IPS-18c (cell line): ENCODE data around the gene WFIKKN1.
A peak's percentile ranks its signal among the peaks of the same experiment; 100 is the strongest.

Experiments used
- H3K4me3 ChIP-seq: 2 replicates; pipeline ENCODE4 v1.7.0; 2013; ENCODE audit warnings: low read depth, mild to moderate bottlenecking, low read length, moderate library complexity; ENCODE audit not compliant: insufficient read depth
- H3K9me3 ChIP-seq: one replicate; pipeline ENCODE4 v1.6.1; 2013; ENCODE audit warnings: mild to moderate bottlenecking, low read length, moderate library complexity; ENCODE audit not compliant: control insufficient read depth, insufficient read depth

WFIKKN1 gene

DNA sequence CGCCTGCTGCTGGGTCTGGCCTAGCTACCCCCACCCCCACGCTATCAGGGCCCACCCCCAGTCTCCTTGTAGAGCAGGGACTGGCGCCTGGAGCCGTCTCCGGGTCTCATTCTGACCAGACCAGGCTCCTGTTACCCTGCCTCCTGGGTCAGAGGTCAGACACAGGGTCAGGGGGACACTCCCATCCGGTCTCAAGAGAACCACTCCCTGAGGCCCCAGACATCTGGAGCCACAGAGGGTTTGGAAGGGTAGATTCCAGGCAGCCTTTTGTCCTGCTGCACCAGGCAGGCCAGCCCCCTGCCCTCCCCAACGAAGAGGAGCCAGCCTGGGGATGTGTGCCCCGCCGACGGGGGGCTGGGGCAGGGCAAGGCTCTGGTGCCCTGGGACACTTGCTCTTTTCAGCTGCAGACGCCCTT lies 944 bp upstream of the WFIKKN1 start:
- no peaks in the 10 kb centered on the region for H3K9me3 ChIP-seq
- no peak overlapping the region for H3K4me3 ChIP-seq

DNA sequence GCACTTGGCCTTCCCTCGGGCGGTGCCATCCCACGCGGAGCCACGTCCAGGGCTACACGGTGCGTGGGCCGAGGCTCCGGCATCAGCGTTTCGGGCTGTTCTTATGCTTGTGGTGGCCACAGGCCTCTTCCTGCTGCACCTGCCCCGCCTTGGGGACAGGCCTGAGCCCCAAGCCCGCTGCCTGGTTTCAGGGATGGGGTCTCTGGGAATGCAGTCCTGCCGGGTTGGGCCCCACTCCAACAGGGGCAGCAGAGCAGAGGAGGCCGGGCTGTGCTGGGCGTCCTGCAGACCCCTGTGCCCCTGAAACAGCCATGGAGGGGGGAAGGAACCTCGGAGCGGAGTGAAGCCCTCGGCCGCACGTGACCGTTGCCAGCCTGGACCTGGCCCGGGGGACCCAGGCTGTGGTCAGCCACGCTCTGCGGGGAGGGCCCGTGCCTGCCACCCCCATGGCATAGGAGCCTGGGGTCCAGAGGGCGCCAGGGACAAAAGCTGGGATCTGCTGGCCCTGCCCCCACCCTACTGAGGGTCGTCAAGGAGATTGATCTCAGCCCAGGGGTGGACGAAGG lies 453 bp upstream of the WFIKKN1 start:
- Histone ChIP-seq H3K4me3 (no peak overlapping the region; the same call in 1 of the 2 replicates), H3K9me3 (no peaks in the 10 kb centered on the region)

DNA sequence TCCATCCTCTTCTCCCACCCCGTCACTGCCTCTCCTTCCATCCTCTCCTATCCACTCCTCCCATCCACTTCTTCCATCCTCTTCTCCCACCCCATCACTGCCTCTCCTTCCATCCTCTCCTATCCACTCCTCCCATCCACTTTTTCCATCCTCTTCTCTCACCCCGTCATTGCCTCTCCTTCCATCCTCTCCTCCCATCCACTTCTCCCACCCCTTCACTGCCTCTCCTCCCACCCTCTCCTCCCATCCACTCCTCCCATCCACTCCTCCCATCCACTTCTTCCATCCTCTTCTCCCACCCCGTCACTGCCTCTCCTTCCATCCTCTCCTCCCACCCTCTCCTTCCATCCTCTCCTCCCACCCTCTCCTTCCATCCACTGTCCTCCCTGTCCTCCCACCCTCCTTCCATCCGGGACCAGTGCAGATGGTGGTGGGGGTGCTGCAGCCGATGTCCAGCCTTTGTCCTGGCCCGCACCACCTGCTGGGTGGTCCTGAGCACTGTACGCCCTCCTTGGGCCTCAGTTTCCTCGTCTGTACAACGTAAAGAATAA lies 1.1 kb downstream of the WFIKKN1 start:
- H3K4me3 ChIP-seq, result no peak overlapping the region

DNA sequence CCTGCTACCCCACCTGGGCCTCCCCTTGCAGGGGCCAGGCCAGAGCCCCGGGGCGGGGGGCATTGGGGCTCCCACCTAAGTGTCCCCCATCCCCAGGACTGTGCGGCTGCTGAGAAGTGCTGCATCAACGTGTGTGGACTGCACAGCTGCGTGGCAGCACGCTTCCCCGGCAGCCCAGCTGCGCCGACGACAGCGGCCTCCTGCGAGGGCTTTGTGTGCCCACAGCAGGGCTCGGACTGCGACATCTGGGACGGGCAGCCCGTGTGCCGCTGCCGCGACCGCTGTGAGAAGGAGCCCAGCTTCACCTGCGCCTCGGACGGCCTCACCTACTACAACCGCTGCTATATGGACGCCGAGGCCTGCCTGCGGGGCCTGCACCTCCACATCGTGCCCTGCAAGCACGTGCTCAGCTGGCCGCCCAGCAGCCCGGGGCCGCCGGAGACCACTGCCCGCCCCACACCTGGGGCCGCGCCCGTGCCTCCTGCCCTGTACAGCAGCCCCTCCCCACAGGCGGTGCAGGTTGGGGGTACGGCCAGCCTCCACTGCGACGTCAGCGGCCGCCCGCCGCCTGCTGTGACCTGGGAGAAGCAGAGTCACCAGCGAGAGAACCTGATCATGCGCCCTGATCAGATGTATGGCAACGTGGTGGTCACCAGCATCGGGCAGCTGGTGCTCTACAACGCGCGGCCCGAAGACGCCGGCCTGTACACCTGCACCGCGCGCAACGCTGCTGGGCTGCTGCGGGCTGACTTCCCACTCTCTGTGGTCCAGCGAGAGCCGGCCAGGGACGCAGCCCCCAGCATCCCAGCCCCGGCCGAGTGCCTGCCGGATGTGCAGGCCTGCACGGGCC lies 1.9 kb downstream of the WFIKKN1 start:
- Histone ChIP-seq H3K9me3 (no peaks in the 10 kb centered on the region), H3K4me3 (no peak overlapping the region)

More for the DNA sequence above, 1.1 kb downstream of the WFIKKN1 start:
- H3K9me3 ChIP-seq, result no peaks in the 10 kb centered on the region

DNA sequence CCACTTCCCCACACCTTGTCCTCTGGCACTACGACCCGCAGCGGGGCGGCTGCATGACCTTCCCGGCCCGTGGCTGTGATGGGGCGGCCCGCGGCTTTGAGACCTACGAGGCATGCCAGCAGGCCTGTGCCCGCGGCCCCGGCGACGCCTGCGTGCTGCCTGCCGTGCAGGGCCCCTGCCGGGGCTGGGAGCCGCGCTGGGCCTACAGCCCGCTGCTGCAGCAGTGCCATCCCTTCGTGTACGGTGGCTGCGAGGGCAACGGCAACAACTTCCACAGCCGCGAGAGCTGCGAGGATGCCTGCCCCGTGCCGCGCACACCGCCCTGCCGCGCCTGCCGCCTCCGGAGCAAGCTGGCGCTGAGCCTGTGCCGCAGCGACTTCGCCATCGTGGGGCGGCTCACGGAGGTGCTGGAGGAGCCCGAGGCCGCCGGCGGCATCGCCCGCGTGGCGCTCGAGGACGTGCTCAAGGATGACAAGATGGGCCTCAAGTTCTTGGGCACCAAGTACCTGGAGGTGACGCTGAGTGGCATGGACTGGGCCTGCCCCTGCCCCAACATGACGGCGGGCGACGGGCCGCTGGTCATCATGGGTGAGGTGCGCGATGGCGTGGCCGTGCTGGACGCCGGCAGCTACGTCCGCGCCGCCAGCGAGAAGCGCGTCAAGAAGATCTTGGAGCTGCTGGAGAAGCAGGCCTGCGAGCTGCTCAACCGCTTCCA lies 2.7 kb downstream of the WFIKKN1 start:
- no peaks in the 10 kb centered on the region for H3K9me3 ChIP-seq
- no peak overlapping the region for H3K4me3 ChIP-seq

DNA sequence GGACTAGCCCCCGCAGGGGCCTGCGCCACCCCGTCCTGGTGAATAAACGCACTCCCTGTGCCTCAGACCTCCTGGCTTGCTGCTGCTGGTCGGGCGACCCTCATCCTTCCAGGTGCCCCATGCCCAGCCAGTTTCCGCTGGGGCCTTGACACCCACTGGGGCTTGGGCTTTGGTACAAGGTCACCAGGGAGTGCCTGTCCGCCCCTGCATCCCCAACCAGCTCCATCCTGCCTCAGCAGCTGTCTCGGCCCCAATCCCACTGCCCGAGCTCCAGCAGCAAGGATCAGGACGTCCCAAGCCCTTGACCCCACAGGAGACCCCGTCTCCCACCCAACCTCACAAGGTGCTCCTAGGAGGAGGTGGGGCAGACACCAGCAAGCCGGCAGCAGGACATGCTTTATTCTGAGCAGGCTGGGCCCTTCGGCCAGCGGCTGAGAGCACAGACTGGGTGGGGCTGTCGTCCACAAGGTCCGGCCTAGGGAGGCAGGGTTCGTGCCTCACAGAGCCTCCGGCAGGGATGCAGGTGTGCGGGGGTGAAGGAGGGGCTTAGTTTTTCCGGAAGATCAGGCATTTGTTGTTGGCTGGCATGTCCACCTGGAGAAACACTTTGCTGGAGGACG lies 3.4 kb downstream of the WFIKKN1 start:
- H3K4me3 ChIP-seq, result no peak overlapping the region
- H3K9me3 ChIP-seq, result no peaks in the 10 kb centered on the region

DNA sequence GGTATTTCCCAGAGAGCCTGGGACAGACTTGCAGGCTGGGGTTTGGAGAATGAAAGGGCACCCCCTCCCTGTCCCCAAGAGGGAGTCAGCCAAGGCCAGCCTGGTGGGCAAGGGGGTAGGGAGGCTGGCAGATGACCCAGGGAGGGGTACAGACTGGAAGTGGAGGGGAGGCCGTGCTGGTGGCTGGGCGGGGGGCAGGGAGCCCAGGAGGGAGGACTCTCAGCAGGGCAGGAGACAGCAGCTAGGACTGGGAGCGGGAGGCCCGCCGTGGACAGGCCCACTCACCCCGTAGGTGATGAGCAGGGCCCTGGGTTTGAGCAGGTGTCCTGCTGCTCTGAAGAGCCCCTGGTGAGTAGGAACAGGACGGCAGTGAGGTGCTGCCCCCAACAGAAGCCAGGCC lies 4.2 kb downstream of the WFIKKN1 start:
- no peak overlapping the region for H3K4me3 ChIP-seq

DNA sequence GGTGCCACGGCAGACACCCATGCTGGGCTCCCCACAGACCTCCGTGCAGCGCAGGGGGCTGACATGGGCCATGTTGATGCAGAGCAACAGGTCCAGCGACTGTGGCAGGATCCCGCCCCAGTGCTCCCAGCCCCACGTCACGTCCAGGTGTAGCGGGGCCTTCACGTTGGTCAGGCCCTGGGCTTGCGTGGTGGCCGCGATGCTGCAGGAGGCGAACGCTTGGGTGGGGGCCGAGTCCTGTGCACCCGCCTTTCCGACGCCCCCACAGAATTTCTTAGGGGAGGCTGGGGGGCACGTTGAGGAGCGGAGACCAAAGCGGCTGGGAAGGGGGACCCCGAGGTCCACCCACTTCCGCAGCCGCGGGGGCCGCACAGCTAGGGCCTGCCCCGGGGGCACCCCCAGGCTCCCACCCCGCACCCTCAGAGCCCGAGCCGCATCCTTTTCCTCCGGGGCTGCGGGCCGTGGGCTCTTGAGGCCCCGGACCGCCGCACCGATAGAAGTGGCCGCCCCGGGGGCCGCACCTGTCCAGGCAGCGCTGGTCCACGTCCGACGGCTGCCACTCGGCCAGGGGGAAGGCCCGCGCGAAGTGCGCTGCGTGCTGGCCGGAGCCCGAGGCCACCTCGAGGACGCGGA lies 4.9 kb downstream of the WFIKKN1 start:
- peak overlapping the region; percentile 66 for H3K4me3 ChIP-seq
- no peaks in the 10 kb centered on the region for H3K9me3 ChIP-seq

More for the DNA sequence above, 4.2 kb downstream of the WFIKKN1 start:
- H3K9me3 ChIP-seq, result no peaks in the 10 kb centered on the region

DNA sequence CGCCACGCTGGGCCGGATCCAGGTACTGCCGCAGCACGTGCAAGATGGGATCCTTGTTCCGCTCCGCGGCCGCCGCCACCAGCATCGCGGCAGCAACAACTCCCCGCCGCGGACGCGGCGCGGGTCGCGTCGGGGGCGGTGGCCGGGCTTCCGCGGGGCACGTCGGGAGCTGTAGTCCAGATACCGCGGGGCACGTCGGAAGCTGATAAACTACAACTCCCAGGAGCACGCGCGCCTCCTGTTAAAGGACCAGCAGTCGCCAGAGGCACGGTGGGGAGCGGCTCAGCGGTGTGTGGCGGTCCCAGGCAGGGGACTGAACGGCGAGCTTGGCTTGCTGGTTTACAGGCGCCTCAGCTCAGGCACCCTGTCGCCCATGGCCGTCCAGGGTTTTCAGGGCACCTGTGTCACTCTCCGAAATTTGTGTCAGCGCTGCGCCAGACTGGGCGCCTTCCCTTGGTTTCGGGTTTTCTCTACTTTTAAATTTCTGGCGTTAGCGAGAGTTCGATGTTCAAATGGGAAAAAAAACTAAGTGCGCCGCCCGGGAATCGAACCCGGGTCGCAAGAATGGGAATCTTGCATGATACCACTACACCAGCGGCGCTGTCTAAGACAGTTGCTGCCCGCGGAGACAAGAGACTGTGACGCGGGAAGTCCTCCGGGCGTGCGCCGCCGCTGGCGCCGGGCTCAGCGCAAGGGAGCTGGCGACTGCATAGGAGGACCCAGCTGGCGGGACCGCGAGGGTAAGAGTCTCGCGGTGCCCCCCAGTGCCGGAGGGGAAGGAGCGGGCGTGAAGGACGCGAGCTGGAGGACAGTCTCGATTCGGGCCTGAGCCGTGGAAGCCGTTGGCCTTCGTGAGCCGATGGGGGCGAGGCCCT lies 5.7 kb downstream of the WFIKKN1 start, which contains the start of gene METTL26:
TSS of gene METTL26 (minus strand) at position 100 of the 875 bp plus-strand sequence. CDS start at position 85, 15 bp downstream.
- no peaks in the 10 kb centered on the region for H3K9me3 ChIP-seq
- H3K4me3 ChIP-seq, result peak within 1 kb of the TSS; percentile 66

DNA sequence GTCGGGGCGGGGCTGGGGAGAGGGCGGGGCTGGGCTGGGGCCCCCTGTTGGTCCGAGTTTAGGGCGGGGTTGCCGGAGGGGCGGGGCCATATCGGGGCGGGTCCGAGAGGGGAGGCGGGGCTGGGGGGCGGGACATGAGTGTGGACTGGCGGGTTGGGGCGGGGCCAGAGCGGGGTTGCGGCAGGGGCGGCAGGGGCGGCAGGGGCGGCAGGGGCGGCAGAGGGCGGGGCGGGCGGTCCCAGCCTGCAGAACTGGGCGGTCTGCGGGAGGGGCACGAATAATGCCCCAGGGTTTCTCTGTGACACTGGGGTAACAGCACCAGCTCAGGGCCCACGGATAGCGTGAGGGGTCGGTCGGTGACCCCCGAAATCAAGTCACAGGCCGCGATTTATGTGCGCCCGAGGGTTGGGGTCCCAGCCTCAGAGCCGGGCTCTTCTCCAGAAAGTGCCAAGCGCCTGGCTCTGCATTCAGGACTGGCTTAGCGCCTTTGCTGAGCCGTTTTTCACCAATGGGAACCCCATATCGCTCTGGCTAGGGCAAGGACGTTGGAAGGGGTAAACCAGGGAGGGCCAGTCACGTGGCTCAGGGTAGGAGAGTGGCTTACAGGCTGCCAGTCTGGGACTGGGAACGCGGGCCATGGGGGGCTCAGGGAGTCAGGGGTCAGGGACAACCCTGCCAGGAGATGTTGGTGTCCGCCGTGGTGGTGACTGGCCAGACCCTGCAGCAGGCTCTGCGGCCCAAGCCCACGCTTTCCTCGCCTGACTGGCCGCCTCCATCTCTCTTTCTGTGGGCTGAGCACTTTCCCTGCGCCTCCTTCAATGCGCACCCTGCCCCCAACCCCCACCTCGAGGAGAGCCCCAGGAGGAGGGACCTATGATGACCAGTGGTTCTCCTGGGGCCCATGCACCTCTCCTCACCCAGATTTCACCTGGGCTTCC lies 6.6 kb downstream of the WFIKKN1 start:
- H3K9me3 ChIP-seq, result no peaks in the 10 kb centered on the region
- peak overlapping the region; percentile 66 for H3K4me3 ChIP-seq

DNA sequence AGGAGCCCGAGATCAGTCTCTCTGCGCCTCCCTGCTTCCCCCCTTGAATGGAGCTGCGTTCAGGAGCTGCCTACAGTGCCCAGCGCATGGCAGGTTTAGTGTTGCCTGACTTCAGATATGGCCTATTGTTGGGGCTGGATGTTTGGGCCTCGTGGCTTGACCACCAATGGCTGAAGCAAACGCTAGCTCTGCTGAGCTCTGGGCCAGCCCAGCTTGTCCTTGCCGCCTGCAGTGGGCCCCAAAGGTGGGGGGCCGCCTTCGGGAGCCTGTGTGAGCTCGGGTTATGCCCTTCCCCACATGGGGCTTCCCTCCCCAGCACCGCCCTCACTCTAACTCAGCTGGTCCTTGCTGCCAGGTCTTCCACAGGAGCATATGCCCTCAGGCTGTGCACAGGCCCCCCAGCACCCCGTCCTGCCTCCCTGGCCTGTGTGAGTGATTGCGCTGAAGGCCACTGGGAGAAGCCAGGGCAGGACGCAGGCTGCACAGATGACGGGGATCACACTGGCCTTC lies 7.3 kb downstream of the WFIKKN1 start:
- Histone ChIP-seq H3K9me3 (no peaks in the 10 kb centered on the region), H3K4me3 (peak overlapping the region; percentile 31)

DNA sequence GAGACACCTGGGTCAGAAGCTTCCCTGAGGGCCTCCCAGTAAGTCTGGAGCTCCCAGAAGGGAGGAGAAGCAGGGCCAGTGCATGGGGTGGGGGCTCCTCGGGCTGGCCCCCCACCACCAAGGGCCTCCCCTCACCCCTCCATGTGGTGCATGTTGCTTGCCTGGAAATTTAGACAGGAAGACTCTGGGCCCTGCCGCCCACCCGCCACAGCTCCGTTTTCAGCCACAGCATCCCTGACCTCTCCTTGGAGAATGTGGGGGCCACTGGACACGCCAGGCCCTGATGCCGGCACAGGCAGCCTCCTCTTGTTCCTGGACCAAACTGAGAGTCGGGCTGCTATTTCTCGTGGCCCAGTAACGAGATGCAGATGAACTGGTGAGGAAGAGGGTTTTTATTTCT lies 8.1 kb downstream of the WFIKKN1 start:
- no peak overlapping the region for H3K4me3 ChIP-seq
- no peaks in the 10 kb centered on the region for H3K9me3 ChIP-seq

DNA sequence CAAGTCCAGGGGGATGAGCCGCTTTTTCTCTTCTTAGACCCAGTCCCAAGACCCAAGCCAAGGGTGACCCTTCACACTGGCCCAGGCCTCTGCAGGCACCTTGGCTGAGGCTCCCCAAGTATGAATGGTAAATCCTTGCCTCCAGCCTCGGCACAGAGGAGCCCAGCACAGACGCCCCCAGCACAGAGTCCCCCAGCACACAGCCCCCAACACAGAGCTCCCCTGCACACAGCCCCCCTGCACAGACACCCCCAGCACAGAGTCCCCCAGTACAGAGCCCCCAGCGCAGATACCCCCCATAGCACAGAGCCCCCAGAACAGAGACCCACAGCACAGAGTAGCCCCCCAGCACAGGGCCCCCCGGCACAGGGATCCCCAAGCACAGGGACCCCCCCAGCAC lies 9.8 kb downstream of the WFIKKN1 start:
- no peak overlapping the region; the same call in 1 of the 2 replicates for H3K4me3 ChIP-seq
- H3K9me3 ChIP-seq, result no peaks in the 10 kb centered on the region

DNA sequence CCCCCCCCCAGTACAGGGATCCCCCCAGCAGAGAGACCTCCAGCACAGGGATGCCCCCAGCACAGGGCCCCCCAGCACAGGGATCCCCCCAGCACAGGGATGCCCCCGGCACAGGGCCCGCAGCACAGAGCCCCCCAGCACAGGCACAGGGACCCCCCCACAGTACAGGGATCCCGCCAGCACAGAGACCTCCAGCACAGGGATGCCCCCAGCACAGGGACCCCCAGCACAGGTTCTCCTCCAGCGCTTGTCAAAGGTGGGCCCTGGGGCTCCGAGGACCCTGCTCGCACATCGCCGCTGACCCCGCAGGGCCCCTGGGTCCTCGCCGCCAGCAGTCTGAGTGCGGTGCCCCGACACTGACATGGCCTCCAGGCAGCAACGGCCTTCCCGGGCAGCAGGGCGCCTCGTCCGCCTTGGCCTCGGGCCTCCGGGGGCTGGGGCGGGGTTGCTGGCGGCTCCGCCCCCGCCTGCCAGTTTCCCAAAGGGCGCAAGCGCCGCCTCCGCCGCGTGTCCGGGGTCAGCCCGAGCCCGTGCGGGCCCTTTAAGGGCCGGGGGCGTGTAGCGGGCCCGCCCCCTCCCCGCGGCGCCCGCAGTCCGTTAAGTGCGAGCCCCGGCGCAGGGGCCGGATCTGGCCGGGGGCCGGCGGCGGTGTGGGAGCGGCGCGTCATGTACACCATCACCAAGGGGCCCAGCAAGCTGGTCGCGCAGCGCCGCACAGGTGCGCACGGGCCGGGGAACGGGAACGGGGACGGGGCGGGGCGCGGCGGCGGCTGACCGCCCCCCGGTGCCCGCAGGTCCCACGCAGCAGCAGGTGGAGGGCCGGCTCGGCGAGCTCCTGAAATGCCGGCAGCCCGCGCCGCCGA lies 10.8 kb downstream of the WFIKKN1 start, which contains the start of gene MCRIP2:
TSS of gene MCRIP2 (plus strand) at position 503 of the 863 bp plus-strand sequence. CDS start at position 667, 164 bp downstream.
- Histone ChIP-seq H3K9me3 (no peaks in the 10 kb centered on the region), H3K4me3 (peak within 1 kb of the TSS; percentile 72)
